GM21717 (cell line): ENCODE results near the gene EPHB2.

Source experiments
- ATAC-seq: cut with Tn5 transposase; IDR thresholded peaks from one replicate; pipeline ENCODE4 v1.9.1; 2021; ENCODE audit warnings: mild to moderate bottlenecking, moderate library complexity; ENCODE audit not compliant: unreplicated experiment

Gene EPHB2

GRCh38 chr1:22875841-22876240 lies 165.2 kb downstream of the EPHB2 start:
- no peak for ATAC-seq

- no peak for ATAC-seq
Observed at GRCh38 chr1:22876359-22877111, 165.9 kb downstream of the EPHB2 start.

GRCh38 chr1:22877112-22877915 lies 166.7 kb downstream of the EPHB2 start:
- ATAC-seq = no peak

- ATAC-seq = no peak
Observed at GRCh38 chr1:22877980-22878379, 167.3 kb downstream of the EPHB2 start.

- ATAC-seq = no peak
Observed at GRCh38 chr1:22878626-22879025, 168.0 kb downstream of the EPHB2 start.

- ATAC-seq = no peak
Observed at GRCh38 chr1:22879445-22879844, 168.8 kb downstream of the EPHB2 start.

- ATAC-seq = no peak
Observed at GRCh38 chr1:22880174-22880601, 169.5 kb downstream of the EPHB2 start.

GRCh38 chr1:22883406-22883805 lies 172.8 kb downstream of the EPHB2 start:
- no peak for ATAC-seq

GRCh38 chr1:22884806-22885530 lies 174.3 kb downstream of the EPHB2 start:
- ATAC-seq = no peak

- no peak for ATAC-seq
Observed at GRCh38 chr1:22886211-22886610, 175.6 kb downstream of the EPHB2 start.

- ATAC-seq = no peak
Observed at GRCh38 chr1:22887491-22887890, 176.9 kb downstream of the EPHB2 start.

- ATAC-seq = no peak
Observed at GRCh38 chr1:22888320-22889075, 177.9 kb downstream of the EPHB2 start.

GRCh38 chr1:22889213-22889827 lies 178.7 kb downstream of the EPHB2 start:
- ATAC-seq = no peak

- ATAC-seq = no peak
Observed at GRCh38 chr1:22892789-22893188, 182.2 kb downstream of the EPHB2 start.

- ATAC-seq = no peak
Observed at GRCh38 chr1:22893292-22893691, 182.7 kb downstream of the EPHB2 start.

GRCh38 chr1:22895357-22895756 lies 184.7 kb downstream of the EPHB2 start:
- no peak for ATAC-seq

GRCh38 chr1:22896184-22896583 lies 185.5 kb downstream of the EPHB2 start:
- ATAC-seq = no peak

- ATAC-seq = no peak
Observed at GRCh38 chr1:22900451-22900850, 189.8 kb downstream of the EPHB2 start.

GRCh38 chr1:22903113-22903512 lies 192.5 kb downstream of the EPHB2 start:
- no peak for ATAC-seq

- ATAC-seq = no peak
Observed at GRCh38 chr1:22906968-22907367, 196.3 kb downstream of the EPHB2 start.
